Hepatocyte (in vitro differentiated cells): ENCODE measurements around the gene NDUFS7.

Experiments
- CTCF ChIP-seq: fragments of 200-600 bp; sonication (generic); IDR thresholded peaks from 2 replicates; pipeline ENCODE4 v1.5.1; 2016; ENCODE audit warnings: antibody characterized with exemption, mild to moderate bottlenecking; ENCODE audit not compliant: poor library complexity
- EZH2 ChIP-seq: fragments of 200-600 bp; sonication (generic); IDR thresholded peaks from 2 replicates; pipeline ENCODE4 v1.6.1; 2016; ENCODE audit warnings: antibody characterized with exemption, mild to moderate bottlenecking, borderline replicate concordance

GRCh38 chr19:1364070-1364704 lies 19.5 kb upstream of the NDUFS7 start:
- TF ChIP-seq CTCF (peak; percentile 18), EZH2 (no peak)
